ENCODE results near the gene CCDC102B.
A peak's percentile ranks its signal among the peaks of the same experiment; 100 is the strongest.

CCDC102B gene

GRCh38 chr18:68797871-68798270 lies at the start of gene CCDC102B:
Gene CCDC102B, plus strand, starts transcription at chr18:68798080. Its CDS starts 38,684 bp downstream, at chr18:68836764.
- peak; percentile 74 for DNase-seq

GRCh38 chr18:68757126-68757525 lies 40.8 kb upstream of the CCDC102B start:
- DNase-seq = no peak

- peak; percentile 36 for DNase-seq
Measured at GRCh38 chr18:68759308-68759707, 38.6 kb upstream of the CCDC102B start.

- peak; percentile 67 for DNase-seq
Measured at GRCh38 chr18:68763083-68763482, 34.8 kb upstream of the CCDC102B start.

- no peak for DNase-seq
Measured at GRCh38 chr18:68764016-68764415, 33.9 kb upstream of the CCDC102B start.

GRCh38 chr18:68766433-68766832 lies 31.4 kb upstream of the CCDC102B start:
- DNase-seq = no peak

GRCh38 chr18:68769461-68769860 lies 28.4 kb upstream of the CCDC102B start:
- no peak for DNase-seq

- no peak for DNase-seq
Measured at GRCh38 chr18:68772268-68772667, 25.6 kb upstream of the CCDC102B start.

- no peak for DNase-seq
Measured at GRCh38 chr18:68778280-68778886, 19.5 kb upstream of the CCDC102B start.

- no peak for DNase-seq
Measured at GRCh38 chr18:68779169-68779568, 18.7 kb upstream of the CCDC102B start.

GRCh38 chr18:68780802-68781635 lies 16.9 kb upstream of the CCDC102B start:
- no peak for DNase-seq

- no peak for DNase-seq
Measured at GRCh38 chr18:68783506-68783905, 14.4 kb upstream of the CCDC102B start.

GRCh38 chr18:68784071-68784470 lies 13.8 kb upstream of the CCDC102B start:
- DNase-seq = no peak

GRCh38 chr18:68790290-68790689 lies 7.6 kb upstream of the CCDC102B start:
- DNase-seq = peak; percentile 12

GRCh38 chr18:68791801-68792200 lies 6.1 kb upstream of the CCDC102B start:
- peak; percentile 61 for DNase-seq

- DNase-seq = no peak
Measured at GRCh38 chr18:68793951-68794350, 3.9 kb upstream of the CCDC102B start.

- peak; percentile 80 for DNase-seq
Measured at GRCh38 chr18:68796936-68797690, 767 bp upstream of the CCDC102B start.

GRCh38 chr18:68800075-68800474 lies 2.2 kb downstream of the CCDC102B start:
- DNase-seq = no peak

GRCh38 chr18:68803356-68803755 lies 5.5 kb downstream of the CCDC102B start:
- DNase-seq = peak; percentile 64

- DNase-seq = no peak
Measured at GRCh38 chr18:68817584-68817983, 19.7 kb downstream of the CCDC102B start.

GRCh38 chr18:68818584-68818983 lies 20.7 kb downstream of the CCDC102B start:
- DNase-seq = no peak

- DNase-seq = peak; percentile 18
Measured at GRCh38 chr18:68822926-68823325, 25.0 kb downstream of the CCDC102B start.

- no peak for DNase-seq
Measured at GRCh38 chr18:68826121-68826520, 28.2 kb downstream of the CCDC102B start.

Measured in DMS53 (cell line).